ENCODE results near the gene MICU2.

MICU2 gene

DNA sequence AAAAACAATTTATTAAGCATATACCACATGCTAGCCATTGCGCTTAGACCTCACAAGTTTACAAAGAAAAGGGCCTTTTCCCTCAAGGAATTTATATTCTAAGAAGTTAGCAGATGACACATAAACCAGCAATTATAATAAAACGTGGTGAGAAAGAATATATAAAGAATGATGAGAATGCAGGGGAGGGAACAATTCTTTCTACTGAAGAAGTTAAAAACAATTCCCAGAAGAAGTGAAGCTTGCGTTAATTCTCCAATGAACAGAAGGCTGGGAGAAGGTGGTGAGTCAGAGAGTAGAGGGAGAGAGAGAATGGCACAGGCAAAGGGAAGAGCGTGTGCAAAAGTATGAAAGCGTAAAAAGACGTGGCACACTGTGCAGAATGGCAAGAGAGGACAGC, 75.4 kb downstream of the MICU2 start:
- no peak overlapping the region for H3K4me3 ChIP-seq (ENCODE audit: low read depth, low read length)
- TF ChIP-seq, protein P1, sequence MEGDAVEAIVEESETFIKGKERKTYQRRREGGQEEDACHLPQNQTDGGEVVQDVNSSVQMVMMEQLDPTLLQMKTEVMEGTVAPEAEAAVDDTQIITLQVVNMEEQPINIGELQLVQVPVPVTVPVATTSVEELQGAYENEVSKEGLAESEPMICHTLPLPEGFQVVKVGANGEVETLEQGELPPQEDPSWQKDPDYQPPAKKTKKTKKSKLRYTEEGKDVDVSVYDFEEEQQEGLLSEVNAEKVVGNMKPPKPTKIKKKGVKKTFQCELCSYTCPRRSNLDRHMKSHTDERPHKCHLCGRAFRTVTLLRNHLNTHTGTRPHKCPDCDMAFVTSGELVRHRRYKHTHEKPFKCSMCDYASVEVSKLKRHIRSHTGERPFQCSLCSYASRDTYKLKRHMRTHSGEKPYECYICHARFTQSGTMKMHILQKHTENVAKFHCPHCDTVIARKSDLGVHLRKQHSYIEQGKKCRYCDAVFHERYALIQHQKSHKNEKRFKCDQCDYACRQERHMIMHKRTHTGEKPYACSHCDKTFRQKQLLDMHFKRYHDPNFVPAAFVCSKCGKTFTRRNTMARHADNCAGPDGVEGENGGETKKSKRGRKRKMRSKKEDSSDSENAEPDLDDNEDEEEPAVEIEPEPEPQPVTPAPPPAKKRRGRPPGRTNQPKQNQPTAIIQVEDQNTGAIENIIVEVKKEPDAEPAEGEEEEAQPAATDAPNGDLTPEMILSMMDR (IDR thresholded peaks at IDR 0.05; ENCODE audit: control insufficient read depth, extremely low read depth, insufficient read depth) = no peak
- DNase-seq (ENCODE audit: low read depth) = no peak

DNA sequence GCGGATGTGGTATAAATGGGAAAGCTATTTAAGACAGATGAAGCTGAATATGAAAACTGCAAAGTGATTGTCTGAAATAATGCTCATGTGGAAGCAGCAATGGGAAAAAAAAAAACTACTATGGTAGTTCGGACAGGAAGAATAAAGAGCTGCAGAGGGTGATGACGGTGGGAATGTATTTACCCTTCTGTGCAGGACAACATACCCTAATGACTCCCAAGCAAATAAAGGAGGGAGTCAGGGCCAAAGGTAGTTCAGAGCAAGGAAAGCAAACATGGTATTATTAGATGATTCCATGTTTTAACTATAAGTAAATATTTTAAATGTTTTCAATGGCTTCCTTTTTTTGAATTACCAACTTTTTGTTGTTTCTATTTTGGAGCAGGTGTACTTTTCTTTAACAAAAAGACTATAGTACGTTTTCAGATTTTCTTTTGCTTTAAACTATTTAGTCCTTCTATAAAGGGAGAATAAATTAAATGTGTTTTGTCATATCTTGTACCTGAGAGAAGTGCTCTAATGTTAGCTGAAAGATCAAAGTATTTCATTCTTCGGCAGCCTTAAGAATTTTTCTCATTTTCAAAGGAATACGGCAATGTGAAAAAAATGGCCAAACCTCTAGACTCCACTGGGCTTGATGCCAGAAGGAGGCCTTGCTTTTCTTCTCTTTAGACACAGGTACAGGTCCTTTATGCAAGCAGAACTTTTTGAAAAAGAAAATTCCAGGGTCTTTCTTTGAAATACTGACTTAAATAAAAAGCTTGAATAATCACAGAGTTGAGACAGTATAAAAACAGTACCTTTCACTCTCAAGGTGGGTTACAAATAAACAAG, 77.0 kb downstream of the MICU2 start:
- TF ChIP-seq, protein P1 (IDR thresholded peaks at IDR 0.05; ENCODE audit: control insufficient read depth, extremely low read depth, insufficient read depth) = no peak
- DNase-seq (ENCODE audit: low read depth) = no peak
- no peak overlapping the region for H3K4me3 ChIP-seq (ENCODE audit: low read depth, low read length)

DNA sequence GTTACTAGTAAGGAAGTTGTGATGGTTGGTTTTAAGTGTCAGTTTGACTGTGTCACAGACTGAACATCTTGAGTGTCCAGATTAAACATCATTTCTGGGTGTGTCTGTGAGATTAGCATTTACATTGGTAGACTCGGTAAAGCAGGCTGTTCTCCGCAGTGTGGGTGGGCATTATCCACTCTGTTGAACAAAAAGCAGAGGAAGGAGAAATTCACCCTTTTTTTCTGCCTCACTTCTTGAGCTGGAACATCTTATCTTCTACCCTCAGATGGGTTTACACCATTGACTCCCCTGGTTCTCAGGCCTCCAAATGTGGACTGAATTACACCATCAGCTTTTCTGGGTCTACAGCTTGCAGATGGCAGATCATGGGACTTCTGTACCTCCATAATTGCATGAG, 81.1 kb downstream of the MICU2 start:
- TF ChIP-seq, protein P1 (IDR thresholded peaks at IDR 0.05; ENCODE audit: control insufficient read depth, extremely low read depth, insufficient read depth) = no peak
- DNase-seq (ENCODE audit: low read depth) = no peak
- H3K4me3 ChIP-seq (ENCODE audit: low read depth, low read length) = no peak overlapping the region

DNA sequence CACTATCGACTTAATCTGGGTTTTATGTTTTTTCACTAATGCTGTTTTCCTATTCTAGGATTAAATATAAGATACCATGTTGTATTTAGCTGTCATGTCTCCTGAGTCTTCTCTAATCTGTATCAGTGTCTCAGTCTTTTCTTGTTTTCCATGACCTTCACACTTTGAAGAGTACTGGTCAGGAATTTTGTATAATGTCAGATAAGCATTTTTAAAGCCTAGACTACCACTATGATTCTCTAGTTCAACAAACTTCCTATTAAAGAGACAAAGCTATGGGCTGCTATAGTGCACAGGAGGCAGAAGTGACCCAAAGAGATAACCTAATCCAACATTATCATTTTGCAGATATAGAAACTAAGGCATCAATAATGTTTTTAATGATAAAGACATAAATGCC, 81.8 kb downstream of the MICU2 start:
- no peak overlapping the region for H3K4me3 ChIP-seq (ENCODE audit: low read depth, low read length)
- no peak for DNase-seq (ENCODE audit: low read depth)
- TF ChIP-seq, protein P1 (IDR thresholded peaks at IDR 0.05; ENCODE audit: control insufficient read depth, extremely low read depth, insufficient read depth) = no peak

DNA sequence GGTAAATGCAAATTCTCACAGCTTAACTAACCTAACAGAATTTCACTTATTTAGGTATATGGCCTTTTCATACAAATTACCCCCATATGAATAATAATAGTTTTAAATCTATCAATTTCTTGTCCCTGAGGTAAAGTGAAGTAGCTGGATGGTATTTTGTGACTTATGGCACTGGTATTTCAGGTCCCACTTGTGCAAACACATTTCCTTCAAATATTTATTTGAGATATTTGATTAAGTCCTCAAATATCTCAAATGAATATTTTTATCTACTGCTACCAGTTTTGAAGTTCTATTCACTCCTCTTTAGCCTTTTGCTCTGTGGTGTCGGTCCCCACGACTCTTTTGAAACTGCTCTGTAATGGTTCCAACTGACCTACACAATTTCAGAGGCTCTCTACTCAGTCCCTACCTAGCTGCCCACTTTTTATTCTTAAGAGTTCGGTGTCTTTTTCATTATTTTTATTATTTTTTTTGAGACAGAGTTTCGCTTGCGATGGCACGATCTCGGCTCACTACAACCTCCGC, 85.3 kb downstream of the MICU2 start:
- DNase-seq (ENCODE audit: low read depth) = no peak
- H3K4me3 ChIP-seq (ENCODE audit: low read depth, low read length) = no peak overlapping the region
- TF ChIP-seq, protein P1 (IDR thresholded peaks at IDR 0.05; ENCODE audit: control insufficient read depth, extremely low read depth, insufficient read depth) = no peak

DNA sequence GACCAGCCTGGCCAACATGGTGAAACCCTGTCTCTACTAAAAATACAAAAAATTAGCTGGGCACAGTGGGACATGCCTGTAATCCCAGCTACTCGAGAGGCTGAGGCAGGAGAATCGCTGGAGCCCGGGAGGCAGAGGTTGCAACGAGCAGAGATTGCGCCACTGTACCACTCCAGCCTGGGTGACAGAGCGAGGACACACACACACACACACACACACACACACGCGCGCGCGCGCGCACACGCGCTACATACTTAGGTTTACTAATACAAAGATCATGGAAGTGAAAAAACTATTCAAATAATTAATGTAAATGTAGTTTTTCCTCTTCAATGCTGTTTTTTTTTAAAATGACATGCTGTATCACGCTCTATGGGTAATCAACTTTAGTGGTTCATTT, 86.4 kb downstream of the MICU2 start:
- DNase-seq (ENCODE audit: low read depth) = no peak
- H3K4me3 ChIP-seq (ENCODE audit: low read depth, low read length) = no peak overlapping the region
- TF ChIP-seq, protein P1 (IDR thresholded peaks at IDR 0.05; ENCODE audit: control insufficient read depth, extremely low read depth, insufficient read depth) = no peak
